Peyer's patch (tissue), 4 donors: ENCODE results near the gene ANTXR1. TPM values are rescaled to one million over a fixed set of nuclear protein-coding genes. Genes with fewer than 3 reads are reported as not detected.

Experiments
- DNase-seq, 3 donors: peaks; one replicate each; pipeline ENCODE4 v3.0.0-alpha.2; 2017 to 2019
- H3K27ac ChIP-seq, 4 donors: fragments of 200-600 bp; sonication (generic); one replicate each; pipeline ENCODE4 v1.5.1; 2016 to 2019
- H3K27me3 ChIP-seq, 2 donors: fragments of 200-600 bp; sonication (generic); one replicate each; pipeline ENCODE4 v1.5.1; 2019
- H3K36me3 ChIP-seq, 3 donors: fragments of 200-600 bp; sonication (generic); one replicate each; pipeline ENCODE4 v1.5.1; 2016 to 2019
- H3K4me1 ChIP-seq, 4 donors: fragments of 200-600 bp; sonication (generic); one replicate each; pipeline ENCODE4 v1.5.1; 2016 to 2019
- H3K4me3 ChIP-seq, 4 donors: fragments of 200-600 bp; sonication (generic); 1 replicate in 3 of 4; 2 replicates in 1 of 4; pipeline ENCODE4 v1.5.1; 2016 to 2019; ENCODE audit warnings: mild to moderate bottlenecking in 1 of 4
- H3K9me3 ChIP-seq, 4 donors: fragments of 200-600 bp; sonication (generic); one replicate each; pipeline ENCODE4 v1.5.1; 2016 to 2019; ENCODE audit warnings: mild to moderate bottlenecking in 1 of 4
- CTCF ChIP-seq, 6 experiments: fragments of 450-650 bp in 4 of 6; fragments of 200-600 bp in 2 of 6; sonication (generic) in 1 of 6; IDR thresholded peaks; one replicate each; pipeline ENCODE4 v1.5.1; 2017 to 2019; ENCODE audit warnings: antibody characterized with exemption in 6 of 6, mild to moderate bottlenecking in 3 of 6, moderate library complexity in 1 of 6
- POLR2A ChIP-seq, 2 donors: fragments of 450-650 bp; IDR thresholded peaks; one replicate each; pipeline ENCODE4 v1.5.1; 2017; ENCODE audit warnings: antibody characterized with exemption in 2 of 2, mild to moderate bottlenecking in 2 of 2, moderate library complexity in 2 of 2
- total RNA-seq, 4 donors: library from RNA; depleted of rRNA; stranded (reverse); fragments of >200 nt; gene quantifications; one replicate each; pipeline ENCODE4 v1.1.0, GENCODE V29; 2016

ANTXR1 gene
- total RNA-seq, 4 donors from 2014 or later: 5.4 to 39.6 (median 25.0) TPM

GRCh38 chr2:69177785-69178636, 165.0 kb downstream of the ANTXR1 start:
- Histone ChIP-seq H3K4me3 (no peak overlapping the region), H3K36me3 (no peaks in the 10 kb centered on the region), H3K27ac (peak overlapping the region; percentile 60 to 83 (median 80)), H3K4me1 (no peaks in the 10 kb centered on the region), H3K9me3 (no peaks in the 10 kb centered on the region), H3K27me3 (no peaks in the 10 kb centered on the region)
- peak; percentile 42 to 89 (median 82) for DNase-seq
- TF ChIP-seq POLR2A (IDR thresholded peaks at IDR 0.05) (peak in 1 of 2 donors; percentile 18), CTCF (IDR thresholded peaks at IDR 0.05) (no peak)

GRCh38 chr2:69178756-69179155, 165.8 kb downstream of the ANTXR1 start:
- Histone ChIP-seq H3K4me3 (no peak overlapping the region), H3K9me3 (no peaks in the 10 kb centered on the region), H3K4me1 (no peaks in the 10 kb centered on the region), H3K27me3 (no peaks in the 10 kb centered on the region), H3K36me3 (no peaks in the 10 kb centered on the region), H3K27ac (peak overlapping the region; percentile 60 to 83 (median 80))
- TF ChIP-seq CTCF (IDR thresholded peaks at IDR 0.05): no peak
- TF ChIP-seq POLR2A (IDR thresholded peaks at IDR 0.05): no peak
- DNase-seq: no peak

DNA sequence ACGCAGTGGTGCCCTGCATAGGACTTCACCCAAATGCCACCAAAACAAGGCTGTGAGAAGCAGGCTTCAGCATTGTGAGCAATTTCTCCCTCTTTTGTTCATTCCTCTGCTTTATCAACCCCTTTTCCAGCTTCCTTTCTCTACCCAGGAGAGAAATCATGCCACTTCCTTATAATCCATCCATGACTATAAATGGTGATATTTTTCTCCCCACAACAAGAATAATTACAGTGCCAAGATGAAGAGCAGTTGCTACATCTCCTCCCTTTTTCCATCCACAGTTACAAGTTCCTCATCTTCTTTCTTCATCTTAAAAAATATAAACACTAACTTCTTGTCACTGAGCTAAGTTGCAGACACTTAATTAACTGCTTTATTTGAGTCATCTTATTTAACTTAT, 167.2 kb downstream of the ANTXR1 start:
- H3K36me3 ChIP-seq: no peaks in the 10 kb centered on the region
- TF ChIP-seq POLR2A (IDR thresholded peaks at IDR 0.05): no peak
- TF ChIP-seq CTCF (IDR thresholded peaks at IDR 0.05): no peak
- H3K27ac ChIP-seq: peak overlapping the region in 1 of 4 donors; percentile 16
- H3K4me1 ChIP-seq: no peaks in the 10 kb centered on the region
- no peak for DNase-seq
- no peaks in the 10 kb centered on the region for H3K9me3 ChIP-seq
- no peak overlapping the region for H3K4me3 ChIP-seq
- no peaks in the 10 kb centered on the region for H3K27me3 ChIP-seq

DNA sequence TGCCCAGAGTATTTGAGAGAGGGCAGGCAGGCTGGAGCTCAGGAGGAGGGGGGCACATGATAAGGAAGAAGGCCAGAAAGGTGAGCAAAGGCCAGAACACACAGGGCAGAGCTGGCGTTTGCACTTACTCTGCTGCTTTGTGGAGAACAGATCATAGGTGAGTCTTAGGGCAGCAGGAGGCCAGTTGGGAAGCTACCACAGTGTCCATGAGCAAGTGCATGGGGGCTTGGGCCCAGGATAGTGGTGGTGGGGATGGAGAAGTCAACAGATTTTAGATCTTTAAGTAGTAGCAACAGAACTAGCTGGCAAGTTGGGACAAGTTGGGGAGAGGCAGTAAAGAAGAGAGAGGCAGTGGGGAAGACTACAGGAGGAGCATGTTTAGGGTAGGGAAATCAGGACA, 168.0 kb downstream of the ANTXR1 start:
- Histone ChIP-seq H3K4me1 (no peaks in the 10 kb centered on the region), H3K36me3 (no peaks in the 10 kb centered on the region), H3K27ac (peak overlapping the region in 1 of 4 donors; percentile 22), H3K27me3 (no peaks in the 10 kb centered on the region), H3K4me3 (no peak overlapping the region), H3K9me3 (no peaks in the 10 kb centered on the region)
- no peak for DNase-seq
- TF ChIP-seq POLR2A (IDR thresholded peaks at IDR 0.05) (no peak), CTCF (IDR thresholded peaks at IDR 0.05) (no peak)

GRCh38 chr2:69181806-69182427, 168.9 kb downstream of the ANTXR1 start:
- DNase-seq: no peak
- H3K4me3 ChIP-seq: no peak overlapping the region
- H3K27ac ChIP-seq: no peak overlapping the region
- no peaks in the 10 kb centered on the region for H3K4me1 ChIP-seq
- H3K36me3 ChIP-seq: no peaks in the 10 kb centered on the region
- no peaks in the 10 kb centered on the region for H3K27me3 ChIP-seq
- H3K9me3 ChIP-seq: no peaks in the 10 kb centered on the region
- no peak for TF ChIP-seq CTCF (IDR thresholded peaks at IDR 0.05)
- TF ChIP-seq POLR2A (IDR thresholded peaks at IDR 0.05): no peak
